Cardiac muscle cell (in vitro differentiated cells and primary cell): Measurements from ENCODE around the gene MYL10. TPM values are rescaled to one million over a fixed set of nuclear protein-coding genes. Genes with fewer than 3 reads are reported as not detected.

Source experiments
- DNase-seq, 2 donors: peaks; one replicate each; pipeline versions ENCODE4 v3.0.0 to v3.0.0-alpha.2; 2010 to 2017; ENCODE audit warnings: low read depth in 1 of 2, low spot score in 1 of 2
- H3K27ac ChIP-seq: fragments of 200-600 bp; sonication (generic); 2 replicates; pipeline ENCODE4 v1.5.1; 2016
- H3K27me3 ChIP-seq: fragments of 200-600 bp; sonication (generic); 2 replicates; pipeline ENCODE4 v1.6.0; 2016; ENCODE audit warnings: control low read depth
- H3K36me3 ChIP-seq: fragments of 200-600 bp; sonication (generic); 2 replicates; pipeline ENCODE4 v1.5.1; 2016; ENCODE audit warnings: control low read depth
- H3K4me1 ChIP-seq: fragments of 200-600 bp; sonication (generic); 2 replicates; pipeline ENCODE4 v1.8.1; 2017; ENCODE audit warnings: low read depth, mild to moderate bottlenecking, mixed run types
- H3K4me3 ChIP-seq: fragments of 200-600 bp; sonication (generic); 2 replicates; pipeline ENCODE4 v1.5.1; 2016; ENCODE audit warnings: mild to moderate bottlenecking
- H3K9me3 ChIP-seq: fragments of 200-600 bp; sonication (generic); 2 replicates; pipeline ENCODE4 v1.5.1; 2017; ENCODE audit warnings: low read depth, mild to moderate bottlenecking, control low read depth
- CTCF ChIP-seq: IDR thresholded peaks from 2 replicates; pipeline ENCODE4 v1.5.1; 2012; ENCODE audit warnings: low read depth, mild to moderate bottlenecking, low read length
- polyA plus RNA-seq: library from polyadenylated mRNA; unstranded; fragments of >200 nt; fragmentation: Nextera tagmentation; extraction: Ambion mirVana; gene quantifications from 2 replicates; pipeline ENCODE4 v1.2.1, GENCODE V29; 2016
- total RNA-seq: library from RNA; depleted of rRNA; stranded (reverse); fragments of >200 nt; gene quantifications from 2 replicates; pipeline ENCODE4 v1.2.3, GENCODE V29; 2016

The MYL10 gene
- total and polyA plus RNA-seq, 2 experiments from 2014 or later, result not detected

- DNase-seq, result no peak
Observed at GRCh38 chr7:101604331-101604933, 24.7 kb downstream of the MYL10 start.

GRCh38 chr7:101602484-101603241 is 26.4 kb downstream of the MYL10 start:
- Histone ChIP-seq H3K27me3 (no peaks in the 10 kb centered on the region), H3K27ac (peak overlapping the region; percentile 67), H3K36me3 (no peaks in the 10 kb centered on the region), H3K4me3 (no peak overlapping the region), H3K4me1 (no peaks in the 10 kb centered on the region), H3K9me3 (no peaks in the 10 kb centered on the region)
- TF ChIP-seq CTCF, result peak; percentile 94
- peak; percentile 83 to 91 for DNase-seq

More at GRCh38 chr7:101604331-101604933, 24.7 kb downstream of the MYL10 start:
- TF ChIP-seq CTCF, result no peak
- H3K27ac ChIP-seq, result no peak overlapping the region
- H3K9me3 ChIP-seq, result no peaks in the 10 kb centered on the region
- no peaks in the 10 kb centered on the region for H3K27me3 ChIP-seq
- H3K36me3 ChIP-seq, result no peaks in the 10 kb centered on the region
- no peaks in the 10 kb centered on the region for H3K4me1 ChIP-seq
- H3K4me3 ChIP-seq, result no peak overlapping the region

DNA sequence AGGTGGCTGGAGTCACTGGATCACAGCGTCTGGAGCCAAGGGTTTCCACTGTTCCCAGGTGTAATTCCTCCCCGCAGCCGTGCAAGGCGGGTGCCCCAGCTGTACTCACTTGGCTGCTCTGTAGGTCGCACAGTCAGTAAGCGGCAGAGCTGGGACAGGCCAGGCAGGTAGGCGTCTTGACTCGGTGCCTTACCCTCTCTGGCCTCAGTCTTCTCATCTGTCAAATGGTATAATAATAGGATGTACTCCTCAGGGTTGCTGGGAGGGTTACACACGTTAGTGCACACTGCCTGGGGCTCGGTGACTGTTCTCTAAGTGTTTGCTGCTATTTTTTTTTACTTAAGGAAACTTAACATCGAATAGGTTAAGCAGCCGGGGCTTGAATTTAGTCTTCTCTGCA is 27.0 kb downstream of the MYL10 start:
- Histone ChIP-seq H3K4me1 (no peaks in the 10 kb centered on the region), H3K36me3 (no peaks in the 10 kb centered on the region), H3K27me3 (no peaks in the 10 kb centered on the region), H3K27ac (no peak overlapping the region), H3K4me3 (no peak overlapping the region), H3K9me3 (no peaks in the 10 kb centered on the region)
- TF ChIP-seq CTCF, result no peak
- DNase-seq, result no peak

DNA sequence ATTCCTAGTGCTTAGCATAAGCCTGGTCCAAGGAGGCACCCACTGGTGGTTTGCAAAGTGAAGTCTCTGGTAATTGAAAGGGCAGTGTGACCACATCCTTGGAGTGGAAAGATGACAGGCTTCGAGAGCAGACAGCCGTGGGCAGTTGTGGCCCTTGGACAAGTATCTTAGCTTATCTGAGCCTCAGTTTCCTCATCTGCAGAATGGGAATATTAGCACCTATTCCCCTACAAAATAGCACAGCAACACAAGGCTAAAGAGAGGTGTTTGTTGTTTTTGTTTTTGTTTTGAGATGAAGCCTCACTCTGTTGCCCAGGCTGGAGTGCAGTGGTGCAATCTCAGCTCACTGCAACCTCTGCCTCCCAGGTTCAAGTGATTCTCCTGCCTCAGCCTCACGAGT is 29.3 kb downstream of the MYL10 start:
- Histone ChIP-seq H3K4me1 (no peaks in the 10 kb centered on the region), H3K27ac (no peak overlapping the region), H3K36me3 (no peaks in the 10 kb centered on the region), H3K4me3 (no peak overlapping the region), H3K9me3 (no peaks in the 10 kb centered on the region), H3K27me3 (no peaks in the 10 kb centered on the region)
- no peak for TF ChIP-seq CTCF
- no peak for DNase-seq

DNA sequence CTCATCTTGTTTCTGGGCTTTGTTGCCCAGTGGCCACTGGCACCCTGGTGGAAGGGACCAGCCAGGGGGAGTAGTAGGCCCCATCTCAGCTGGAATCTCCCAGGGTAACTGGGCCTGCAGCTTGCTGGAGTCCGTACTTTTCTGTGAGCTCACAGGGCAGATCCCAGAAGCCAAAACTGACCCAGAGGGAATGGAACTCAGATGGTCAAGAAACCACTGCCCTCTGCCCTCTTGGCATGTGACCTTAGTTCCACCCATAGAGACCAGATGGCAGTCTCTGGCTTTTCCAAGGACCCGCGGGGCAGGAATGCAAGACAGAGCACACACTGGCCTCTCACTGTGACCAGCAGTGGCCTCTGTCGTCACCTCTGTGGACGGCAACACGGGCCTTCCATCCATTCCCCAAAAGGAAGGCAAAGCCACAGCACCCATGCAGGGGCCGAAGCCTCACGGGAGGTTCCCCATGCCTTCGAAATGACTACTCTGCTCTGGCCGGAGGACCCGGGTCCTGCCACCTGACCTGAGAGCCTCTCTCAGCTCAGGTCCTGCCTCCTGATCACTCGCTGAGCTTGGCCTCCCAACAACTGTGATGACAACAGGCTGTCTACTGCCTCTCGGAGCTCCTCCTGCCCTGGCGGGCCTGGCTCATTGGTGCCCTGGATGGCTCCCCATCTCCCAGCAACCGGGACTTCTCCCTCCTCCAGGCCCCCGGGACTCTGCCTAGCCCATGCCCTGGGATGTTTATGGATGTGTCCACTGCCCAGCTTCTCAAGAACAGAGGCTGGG is 29.9 kb downstream of the MYL10 start:
- no peaks in the 10 kb centered on the region for H3K36me3 ChIP-seq
- no peaks in the 10 kb centered on the region for H3K4me1 ChIP-seq
- H3K4me3 ChIP-seq, result no peak overlapping the region
- DNase-seq, result peak in 1 of 2 donors; percentile 42
- TF ChIP-seq CTCF, result no peak
- no peaks in the 10 kb centered on the region for H3K9me3 ChIP-seq
- no peak overlapping the region for H3K27ac ChIP-seq
- no peaks in the 10 kb centered on the region for H3K27me3 ChIP-seq
